Transverse colon (tissue), 4 donors: ENCODE data around the gene DLG2. TPM values are rescaled to one million over a fixed set of nuclear protein-coding genes. Genes with fewer than 3 reads are reported as not detected.

Experiments
- DNase-seq: peaks from one replicate; pipeline ENCODE4 v3.0.0-alpha.2; 2019
- H3K27ac ChIP-seq, 4 donors: fragments of 200-600 bp; sonication (generic); 2 replicates each; pipeline ENCODE4 v1.5.1; 2016 to 2018; ENCODE audit warnings: inconsistent platforms in 4 of 4
- H3K27me3 ChIP-seq: fragments of 200-600 bp; sonication (generic); 2 replicates; pipeline ENCODE4 v1.5.1; 2017; ENCODE audit warnings: inconsistent platforms
- H3K36me3 ChIP-seq, 4 donors: fragments of 200-600 bp; sonication (generic); 2 replicates each; pipeline ENCODE4 v1.5.1; 2017 to 2019; ENCODE audit warnings: inconsistent platforms in 4 of 4
- H3K4me1 ChIP-seq, 4 donors: fragments of 200-600 bp; sonication (generic); 2 replicates each; pipeline ENCODE4 v1.5.1; 2017 to 2020; ENCODE audit warnings: inconsistent platforms in 4 of 4
- H3K4me3 ChIP-seq, 4 donors: fragments of 200-600 bp; sonication (generic); 1 replicate in 1 of 4; 2 replicates in 3 of 4; pipeline versions ENCODE4 v1.5.1 to v1.6.1; 2017 to 2019; ENCODE audit warnings: inconsistent platforms in 4 of 4
- H3K9me3 ChIP-seq, 2 donors: fragments of 200-600 bp; sonication (generic); 2 replicates each; pipeline ENCODE4 v1.5.1; 2017 to 2019; ENCODE audit warnings: inconsistent platforms in 2 of 2
- CTCF ChIP-seq, 5 experiments: fragments of 200-600 bp in 3 of 5; fragments of 450-650 bp in 2 of 5; sonication (generic) in 3 of 5; IDR thresholded peaks; 1 replicate in 2 of 5; 2 replicates in 3 of 5; pipeline ENCODE4 v1.5.1; 2016 to 2017; ENCODE audit warnings: antibody characterized with exemption in 5 of 5, inconsistent platforms in 3 of 5, mild to moderate bottlenecking in 2 of 5, moderate library complexity in 1 of 5
- EP300 ChIP-seq: sonication (generic); formaldehyde crosslinking; IDR thresholded peaks from one replicate; pipeline ENCODE4 v1.6.1; 2017; ENCODE audit warnings: antibody characterized with exemption, low read depth
- POLR2A ChIP-seq: fragments of 450-650 bp; IDR thresholded peaks from one replicate; pipeline ENCODE4 v1.6.1; 2016; ENCODE audit warnings: antibody characterized with exemption, mild to moderate bottlenecking, moderate library complexity
- POLR2AphosphoS5 ChIP-seq, 3 donors: sonication (generic); formaldehyde crosslinking; IDR thresholded peaks; one replicate each; pipeline ENCODE4 v1.6.1; 2016; ENCODE audit warnings: antibody characterized with exemption in 3 of 3
- whole genome bisulfite sequencing, 2 donors: methylation state at CpG; one replicate each; pipeline ENCODE4 v1.1.5; 2018; ENCODE audit warnings: low coverage in 1 of 2; 5-methylcytosine and 5-hydroxymethylcytosine counted together
- in situ Hi-C, 4 donors: fragments of 200-750 bp; cut with MboI; loops; one replicate each; pipeline versions ENCODE4 v1.15.0 to v1.15.1; 2017; ENCODE audit warnings: low sequenced_read_pairs in 3 of 4, low pct_ligation_motif_present in 1 of 4, low pct_unique_long_range_greater_than_20kb in 1 of 4
- intact Hi-C: fragments of 100-400 bp; cut with DNase I; formaldehyde crosslinking; loops from one replicate; pipeline ENCODE4 v1.15.1; 2023; ENCODE audit warnings: low total_unique reads
- total RNA-seq, 4 donors: library from RNA; depleted of rRNA; stranded (reverse); fragments of >200 nt; gene quantifications; one replicate each; pipeline ENCODE4 v1.1.0, GENCODE V29; 2016

Gene DLG2
- total RNA-seq, 4 donors from 2014 or later = 1.9 to 28.3 (median 3.7) TPM

GRCh38 chr11:85459304-85459703 lies 167.8 kb downstream of the DLG2 start:
- H3K9me3 ChIP-seq = peaks cover 6 to 15% of the 10 kb centered on the region in 2 donors
- no peak overlapping the region for H3K4me3 ChIP-seq
- DNase-seq = no peak
- in situ Hi-C loops (no loop called here), intact Hi-C loops (no loop called here)
- no peaks in the 10 kb centered on the region for H3K27me3 ChIP-seq
- no peaks in the 10 kb centered on the region for H3K36me3 ChIP-seq
- TF ChIP-seq CTCF (IDR thresholded peaks at IDR 0.05) = no peak
- no peak for TF ChIP-seq EP300
- no peak for TF ChIP-seq POLR2A
- TF ChIP-seq POLR2AphosphoS5 (IDR thresholded peaks at IDR 0.05) = no peak
- H3K27ac ChIP-seq = no peak overlapping the region
- 76% methylated on average over 4 of the region's 4 CpGs; no CpG with 5 or more reads in 1 of the 2 donors for WGBS, 2 donors
- no peaks in the 10 kb centered on the region for H3K4me1 ChIP-seq

GRCh38 chr11:85444479-85444878 lies 182.7 kb downstream of the DLG2 start:
- WGBS, 2 donors = 40 to 75% methylated on average over 1 of the region's 1 CpG
- no peaks in the 10 kb centered on the region for H3K9me3 ChIP-seq
- H3K27me3 ChIP-seq = no peaks in the 10 kb centered on the region
- no peaks in the 10 kb centered on the region for H3K4me1 ChIP-seq
- DNase-seq = no peak
- in situ Hi-C loops = no loop called here
- no peak overlapping the region for H3K27ac ChIP-seq
- intact Hi-C loops = no loop called here
- TF ChIP-seq CTCF (IDR thresholded peaks at IDR 0.05) = no peak
- TF ChIP-seq EP300 = no peak
- TF ChIP-seq POLR2AphosphoS5 (IDR thresholded peaks at IDR 0.05) = no peak
- TF ChIP-seq POLR2A = no peak
- H3K4me3 ChIP-seq = no peak overlapping the region
- no peaks in the 10 kb centered on the region for H3K36me3 ChIP-seq

- H3K36me3 ChIP-seq = no peaks in the 10 kb centered on the region
- H3K4me3 ChIP-seq = no peak overlapping the region
- intact Hi-C loops (no loop called here), in situ Hi-C loops (no loop called here)
- no peak overlapping the region for H3K27ac ChIP-seq
- no peaks in the 10 kb centered on the region for H3K27me3 ChIP-seq
- TF ChIP-seq CTCF (IDR thresholded peaks at IDR 0.05) (no peak), POLR2A (no peak), EP300 (no peak), POLR2AphosphoS5 (IDR thresholded peaks at IDR 0.05) (no peak)
- WGBS, 2 donors = 87 to 91% methylated on average over 1 of the region's 1 CpG
- no peak for DNase-seq
- no peaks in the 10 kb centered on the region for H3K9me3 ChIP-seq
- no peaks in the 10 kb centered on the region for H3K4me1 ChIP-seq
Measured at GRCh38 chr11:85440273-85440672, 186.9 kb downstream of the DLG2 start.

- no peak overlapping the region for H3K4me3 ChIP-seq
- no peak overlapping the region for H3K27ac ChIP-seq
- no peaks in the 10 kb centered on the region for H3K36me3 ChIP-seq
- intact Hi-C loops (no loop called here), in situ Hi-C loops (no loop called here)
- DNase-seq = no peak
- H3K27me3 ChIP-seq = no peaks in the 10 kb centered on the region
- TF ChIP-seq POLR2A = no peak
- no peak for TF ChIP-seq EP300
- TF ChIP-seq POLR2AphosphoS5 (IDR thresholded peaks at IDR 0.05) = no peak
- no peak for TF ChIP-seq CTCF (IDR thresholded peaks at IDR 0.05)
- WGBS, 2 donors = 71 to 81% methylated on average over 1 of the region's 1 CpG
- no peaks in the 10 kb centered on the region for H3K9me3 ChIP-seq
- H3K4me1 ChIP-seq = no peaks in the 10 kb centered on the region
Measured at GRCh38 chr11:85438328-85438727, 188.8 kb downstream of the DLG2 start.
